ENCODE data around the gene ACBD4.

DNA sequence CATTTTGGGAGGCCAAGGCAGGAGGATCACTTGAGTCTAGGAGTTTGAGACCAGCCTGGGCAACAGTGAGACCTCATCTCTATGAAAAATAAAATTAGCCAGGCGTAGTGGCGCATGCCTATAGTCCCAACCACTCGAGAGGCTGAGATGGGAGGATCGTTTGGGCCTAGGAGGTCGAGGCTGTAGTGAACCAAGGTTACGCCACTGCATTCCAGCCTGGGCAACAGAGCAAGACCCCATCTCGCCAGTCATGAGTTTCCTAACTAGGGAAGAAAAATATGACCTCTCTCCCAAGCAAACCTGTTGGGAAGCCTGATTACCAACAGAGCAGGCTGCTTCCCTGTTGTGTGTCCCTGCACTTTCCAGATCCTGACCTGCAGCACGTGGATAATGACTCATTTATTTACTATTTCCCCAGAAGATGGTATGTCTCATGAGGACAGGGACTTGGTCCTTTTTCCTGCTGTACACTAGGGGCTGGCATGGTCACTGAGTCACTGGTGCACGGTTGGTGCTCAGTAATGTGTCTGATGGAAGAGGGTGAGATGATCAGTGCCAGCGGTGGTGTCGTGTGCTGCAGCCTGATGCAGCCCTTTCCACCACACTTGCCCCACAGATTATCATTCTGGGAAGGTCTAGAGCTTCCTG lies 43.6 kb upstream of the ACBD4 start:
- no peak for TF ChIP-seq POLR2AphosphoS5 (IDR thresholded peaks at IDR 0.05)
- no peak for TF ChIP-seq CTCF (IDR thresholded peaks at IDR 0.05)

Data from prostate gland (tissue), 2 donors.